RCC 7860 (cell line): ENCODE data around the gene RAPGEF4.

ENCODE experiments used
- DNase-seq: peaks from one replicate; pipeline ENCODE4 v3.0.0-alpha.2; 2015; ENCODE audit warnings: low spot score
- FAIRE-seq: peaks from 2 replicates; lab custom pipeline; 2012; peaks lifted over from hg19 to GRCh38; lab: Jason Lieb, UNC

Gene RAPGEF4

DNA sequence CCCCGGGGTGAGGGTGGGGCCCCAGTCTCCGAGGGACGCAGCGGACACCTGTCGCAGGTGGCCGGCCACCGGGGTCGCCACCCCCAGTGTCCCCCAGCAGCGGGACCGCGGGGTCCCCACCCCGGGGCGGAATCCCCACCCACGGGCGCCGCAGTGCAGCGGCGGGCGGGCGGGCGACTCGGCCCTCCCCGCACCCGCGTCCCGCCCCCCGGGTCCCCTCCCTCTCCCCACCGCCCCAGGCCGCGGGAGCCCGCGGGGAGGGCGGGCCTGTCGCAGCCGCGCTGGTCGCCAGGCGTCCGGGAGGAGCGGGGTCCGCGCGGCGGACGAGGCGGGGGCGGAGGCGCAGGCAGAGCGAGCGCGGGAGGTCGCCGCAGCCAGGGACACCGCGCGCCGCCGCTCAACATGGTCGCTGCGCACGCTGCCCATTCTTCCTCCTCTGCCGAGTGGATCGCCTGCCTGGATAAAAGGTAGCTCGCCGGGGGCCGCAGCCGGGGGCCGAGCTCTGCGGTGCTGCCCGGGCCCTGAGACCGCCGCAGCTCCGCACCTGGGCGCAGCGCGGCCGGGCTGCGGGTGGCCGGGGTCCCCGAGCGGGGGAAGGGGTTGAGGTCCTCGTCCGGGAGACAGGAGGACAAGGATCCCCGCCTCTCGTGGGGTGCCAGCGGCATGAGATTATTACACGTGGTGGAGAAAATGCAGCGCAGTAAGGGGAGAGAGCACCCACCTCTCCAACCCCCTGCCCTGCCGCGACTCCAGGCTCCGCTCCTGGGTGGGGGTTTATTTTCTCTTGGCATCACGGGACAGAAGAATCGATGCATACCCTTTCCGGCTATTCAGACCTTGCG is at the start of gene RAPGEF4:
Gene RAPGEF4 (plus strand): TSS at position 264 of the 842 bp plus-strand sequence. CDS start 139 bp downstream, at position 403.
- no peak for FAIRE-seq
- DNase-seq = no peak

DNA sequence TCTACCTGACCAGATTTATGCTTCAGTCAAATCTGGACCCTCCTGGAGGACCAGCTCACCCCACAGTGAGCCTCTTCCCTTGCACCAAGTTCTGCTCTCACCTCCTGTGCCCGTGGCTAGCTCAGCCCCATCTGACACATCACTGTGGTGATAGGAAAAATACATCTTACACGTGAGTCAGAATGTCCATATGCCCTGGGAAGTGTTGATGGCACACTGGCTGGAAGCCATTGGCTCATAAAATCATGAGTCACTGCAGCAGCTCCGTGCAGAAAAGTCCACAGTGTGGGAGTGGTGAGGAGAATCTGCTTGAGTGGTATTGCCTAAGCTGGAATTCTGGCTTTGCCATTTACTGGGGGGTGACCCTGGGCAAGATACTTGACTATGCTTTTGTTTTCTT is 42.6 kb upstream of the RAPGEF4 start:
- peak; percentile 95 for DNase-seq

DNA sequence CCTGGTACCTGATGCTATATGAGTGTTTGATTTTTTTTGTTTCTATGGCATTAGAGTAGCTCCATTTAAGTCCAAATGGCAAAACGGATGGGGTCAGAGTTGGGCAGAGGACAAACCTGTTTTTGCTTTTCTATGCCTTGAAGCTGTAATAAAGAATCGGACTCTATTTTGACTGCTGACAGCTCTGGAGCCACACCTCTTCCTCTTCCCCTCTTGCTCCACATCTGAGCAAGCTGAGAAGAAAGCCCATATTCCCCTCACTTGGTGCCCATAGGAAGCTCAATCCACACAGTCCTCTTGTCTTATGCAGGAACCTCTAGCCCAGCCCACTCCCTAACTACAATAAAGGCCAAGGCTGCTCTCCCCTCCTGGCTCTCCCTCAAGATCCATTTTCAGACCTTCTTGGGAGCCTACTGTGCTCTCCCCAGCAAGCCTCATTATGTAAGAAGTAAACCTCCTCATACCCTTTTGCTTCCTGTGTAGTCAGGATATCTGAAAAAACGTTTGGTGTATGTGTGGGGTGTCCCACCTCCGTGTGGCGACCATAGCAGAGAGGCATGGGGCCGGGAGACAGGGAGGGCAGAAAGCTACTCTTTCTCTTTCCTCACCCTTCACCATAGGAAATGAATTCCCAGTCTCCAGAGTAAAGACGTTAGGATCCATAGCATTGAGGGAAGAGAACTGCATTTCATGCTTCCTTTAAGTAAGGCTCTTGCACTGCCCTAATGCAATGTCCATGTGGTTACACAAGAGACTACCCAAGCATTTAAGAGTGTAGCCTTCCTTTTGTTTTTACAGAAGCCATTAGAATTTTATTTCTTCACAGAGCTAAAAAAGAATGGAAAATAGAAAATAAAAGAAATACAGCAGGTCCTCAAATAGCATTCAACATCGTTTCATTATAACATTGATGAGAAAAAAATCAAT is 41.9 kb upstream of the RAPGEF4 start:
- no peak for DNase-seq
- no peak for FAIRE-seq

More for the DNA sequence above, 42.6 kb upstream of the RAPGEF4 start:
- peak; percentile 97 for FAIRE-seq

DNA sequence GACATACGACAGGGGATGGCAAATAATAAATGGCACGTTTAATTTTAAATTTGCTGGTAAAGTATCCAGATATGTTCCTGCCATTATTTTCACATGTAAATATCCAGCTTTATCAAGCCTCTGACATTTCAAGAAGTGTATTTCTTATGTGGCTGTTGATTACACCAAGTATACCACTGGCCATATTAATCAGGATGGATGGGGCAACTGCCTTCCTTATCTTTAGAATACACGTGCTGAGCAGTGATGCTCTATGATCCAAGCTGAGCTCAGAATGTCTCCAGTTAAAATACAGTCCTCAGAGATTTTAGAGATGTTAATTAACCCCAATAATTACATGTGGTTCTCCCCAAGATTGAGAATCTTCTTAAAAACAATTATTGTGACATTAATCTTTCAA is 38.3 kb upstream of the RAPGEF4 start:
- DNase-seq (no peak), FAIRE-seq (no peak)

- FAIRE-seq = peak; percentile 91
- DNase-seq = peak; percentile 82
Observed at GRCh38 chr2:172698041-172698863, 37.4 kb upstream of the RAPGEF4 start.

- FAIRE-seq (peak; percentile 53), DNase-seq (peak; percentile 43)
Observed at GRCh38 chr2:172701250-172701649, 34.4 kb upstream of the RAPGEF4 start.

DNA sequence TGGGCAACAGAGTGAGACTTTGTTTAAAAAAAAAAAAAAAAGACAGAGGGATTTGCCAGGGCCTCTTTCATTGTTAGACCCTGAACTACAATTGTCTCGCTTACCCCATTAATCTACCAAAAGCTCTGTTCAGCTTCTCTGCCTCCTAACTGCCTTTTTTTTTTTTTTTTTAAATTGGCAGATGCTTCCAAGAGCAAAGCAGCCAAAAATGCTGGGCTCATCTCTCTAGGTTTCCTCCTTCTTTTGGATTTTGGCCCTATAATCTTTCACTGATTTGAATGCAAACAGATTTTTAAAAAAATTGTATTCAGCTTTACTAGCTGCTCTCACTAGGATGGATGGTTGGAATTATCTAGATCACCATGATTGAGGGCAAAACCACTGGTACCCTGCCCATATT is 33.2 kb upstream of the RAPGEF4 start:
- FAIRE-seq (no peak), DNase-seq (no peak)

- DNase-seq (no peak), FAIRE-seq (no peak)
Observed at GRCh38 chr2:172704072-172704936, 31.3 kb upstream of the RAPGEF4 start.

DNA sequence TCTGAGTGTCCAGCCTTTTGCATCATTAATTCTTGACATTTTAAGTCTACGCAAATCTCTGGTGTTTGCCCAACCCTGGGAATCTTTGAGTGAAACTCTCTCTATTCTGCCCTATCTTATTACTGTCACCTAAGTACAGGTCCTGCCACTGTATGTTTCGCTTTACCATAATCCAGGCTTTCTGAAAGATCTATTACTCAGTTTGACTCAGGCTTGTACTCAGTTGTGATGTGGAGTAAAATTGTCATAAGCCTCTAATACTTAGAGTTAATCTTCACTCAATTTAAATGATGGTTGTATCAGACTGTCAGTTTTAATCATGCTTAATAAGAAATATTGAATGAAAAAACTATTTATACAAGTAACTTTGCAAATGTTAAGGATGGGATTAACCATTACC is 30.3 kb upstream of the RAPGEF4 start:
- no peak for FAIRE-seq
- DNase-seq = no peak

DNA sequence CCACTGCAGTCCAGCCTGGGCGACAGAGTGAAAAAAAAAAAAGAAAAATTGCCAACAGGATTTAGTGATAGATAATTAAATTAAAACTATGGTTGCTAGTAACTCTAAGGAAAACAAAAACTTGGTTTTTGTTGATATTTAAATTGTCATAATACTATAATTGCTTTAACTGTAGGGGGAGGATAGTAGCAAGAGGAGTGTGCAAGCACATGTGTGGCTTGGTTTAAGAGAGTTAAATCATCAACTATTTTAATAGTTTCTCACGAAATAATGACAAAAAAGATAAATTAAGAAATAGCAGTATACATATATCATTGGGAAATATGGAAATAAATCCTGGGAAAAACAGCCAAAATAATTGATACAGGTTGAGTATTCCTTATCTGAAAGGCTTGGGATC is 27.4 kb upstream of the RAPGEF4 start:
- FAIRE-seq (no peak), DNase-seq (no peak)

GRCh38 chr2:172709566-172710291 is 25.9 kb upstream of the RAPGEF4 start:
- no peak for FAIRE-seq
- DNase-seq = peak; percentile 72

DNA sequence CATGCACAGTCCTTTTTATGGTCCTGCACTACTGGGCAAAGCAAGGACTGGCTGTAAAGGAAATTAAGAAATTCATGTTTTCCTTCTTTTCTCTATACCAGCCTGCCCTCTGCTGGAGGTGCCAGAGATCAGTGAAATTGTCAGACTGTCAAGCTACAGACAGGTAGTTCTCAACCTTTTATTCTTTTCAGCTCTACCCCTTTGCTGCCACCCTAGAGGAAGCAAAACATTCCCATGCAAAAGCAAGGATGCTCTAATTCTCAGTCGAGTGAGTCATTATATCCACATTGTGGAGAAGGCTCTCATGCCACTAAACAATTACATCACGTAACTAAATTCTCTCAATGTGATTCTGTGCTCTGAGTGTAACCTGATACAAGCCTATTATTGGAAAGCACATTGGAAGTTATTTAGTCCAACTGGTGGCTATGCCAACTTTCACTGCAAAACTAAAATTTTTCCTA is 25.0 kb upstream of the RAPGEF4 start:
- DNase-seq (peak; percentile 70), FAIRE-seq (peak; percentile 41)

DNA sequence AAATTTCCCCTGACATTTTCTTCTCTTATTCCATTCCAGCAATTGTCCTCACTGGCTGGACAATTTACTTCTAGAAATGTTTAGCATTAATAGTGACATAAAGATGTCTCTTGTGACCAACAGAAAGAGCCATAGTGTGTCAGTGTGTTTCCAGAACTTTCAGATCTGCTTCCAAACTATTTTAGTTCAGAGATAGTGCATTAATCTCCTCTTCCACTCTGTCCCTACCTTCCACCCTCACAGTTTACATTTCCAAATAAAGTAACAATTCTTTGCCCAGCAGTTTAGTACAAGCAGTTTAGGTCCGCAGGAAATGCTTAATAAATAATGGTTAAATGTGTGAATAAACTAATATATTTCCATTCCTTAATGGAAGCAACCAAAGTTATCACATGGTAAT is 24.5 kb upstream of the RAPGEF4 start:
- FAIRE-seq (no peak), DNase-seq (no peak)

GRCh38 chr2:172712251-172712650 is 23.4 kb upstream of the RAPGEF4 start:
- DNase-seq (no peak), FAIRE-seq (no peak)

DNA sequence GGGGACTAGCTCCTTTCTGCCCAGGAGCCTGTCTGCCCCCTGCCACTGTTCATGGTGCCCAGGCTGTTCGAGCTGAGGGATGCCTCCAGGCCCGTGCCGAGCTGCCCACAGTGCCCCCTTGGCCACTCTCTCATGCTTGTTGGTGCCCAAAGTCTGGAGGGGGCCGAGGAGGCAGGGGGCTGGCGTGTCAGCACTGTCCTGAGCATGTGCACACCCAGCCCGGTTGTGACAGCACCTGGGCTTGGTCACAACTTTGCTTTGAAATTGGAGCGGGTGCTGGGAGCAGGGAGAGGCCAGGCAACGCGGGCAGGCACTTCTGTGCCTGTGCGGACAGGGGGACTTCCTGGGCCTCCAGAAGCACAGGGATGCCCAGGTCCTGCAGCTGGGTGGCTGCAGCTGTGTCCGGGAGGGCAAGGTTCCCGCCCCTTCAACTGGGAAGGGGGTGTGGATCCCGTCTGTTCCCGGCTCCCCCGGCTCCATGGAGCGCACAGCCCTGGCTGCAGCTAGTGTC is 22.2 kb upstream of the RAPGEF4 start:
- no peak for DNase-seq
- no peak for FAIRE-seq

DNA sequence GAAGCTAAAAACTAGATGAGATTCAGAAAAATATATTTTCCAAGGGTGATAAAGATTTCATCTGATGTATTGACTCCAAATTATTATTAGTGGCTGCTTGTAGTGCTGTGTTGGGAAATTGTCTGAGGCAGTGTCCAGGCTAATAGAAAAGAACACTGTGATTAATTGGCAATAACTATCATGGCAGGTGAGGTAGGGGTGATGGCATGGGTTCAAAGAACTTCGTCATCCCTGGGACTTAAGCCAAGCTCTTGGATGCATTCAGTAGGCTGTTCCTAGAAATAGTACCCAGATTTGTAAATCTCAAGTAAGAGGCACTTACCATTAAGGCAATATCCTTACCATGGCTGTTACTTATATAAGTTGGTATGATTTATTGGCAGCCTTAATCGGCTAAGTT is 13.2 kb upstream of the RAPGEF4 start:
- no peak for DNase-seq

GRCh38 chr2:172723286-172723685 is 12.4 kb upstream of the RAPGEF4 start:
- DNase-seq (no peak), FAIRE-seq (no peak)

More for the DNA sequence above, 13.2 kb upstream of the RAPGEF4 start:
- no peak for FAIRE-seq

GRCh38 chr2:172724724-172725123 is 10.9 kb upstream of the RAPGEF4 start:
- FAIRE-seq (no peak), DNase-seq (no peak)

GRCh38 chr2:172725284-172725683 is 10.4 kb upstream of the RAPGEF4 start:
- FAIRE-seq (no peak), DNase-seq (no peak)
